Stimulated activated CD8-positive, alpha-beta memory T cell treated with anti-CD3 and anti-CD28 coated beads, Interleukin-2, amount 100 ng/mL, for 1 hour (primary cell): ENCODE results near the gene CKAP5.
"Not testable (repeated sequence)": the region's sequence is repeated elsewhere in the genome, so short reads cannot be mapped to it uniquely, and the experiment has no call there.

Source experiments
- DNase-seq, 2 donors: peaks; one replicate each; pipeline ENCODE4 v3.0.0-alpha.2; 2020; ENCODE audit warnings: low read depth in 2 of 2

CKAP5 gene

GRCh38 chr11:46726206-46726862 lies 119.7 kb downstream of the CKAP5 start:
- DNase-seq: no peak

GRCh38 chr11:46725338-46726205 lies 120.5 kb downstream of the CKAP5 start:
- no peak for DNase-seq

- no peak for DNase-seq
Observed at GRCh38 chr11:46724088-46724487, 122.0 kb downstream of the CKAP5 start.

- no peak for DNase-seq
Observed at GRCh38 chr11:46723359-46723680, 122.8 kb downstream of the CKAP5 start.

- no peak for DNase-seq
Observed at GRCh38 chr11:46722566-46723358, 123.3 kb downstream of the CKAP5 start.

GRCh38 chr11:46721286-46721685 lies 124.8 kb downstream of the CKAP5 start:
- DNase-seq: no peak

GRCh38 chr11:46719543-46720218 lies 126.4 kb downstream of the CKAP5 start:
- DNase-seq: no peak

GRCh38 chr11:46719048-46719542 lies 127.0 kb downstream of the CKAP5 start, which contains the start of gene F2:
TSS of gene F2 (plus strand) at chr11:46719213. CDS start at chr11:46719236, 23 bp downstream.
- no peak for DNase-seq

- no peak for DNase-seq
Observed at GRCh38 chr11:46718155-46719019, 127.7 kb downstream of the CKAP5 start.

- not testable (repeated sequence) for DNase-seq
Observed at GRCh38 chr11:46717825-46718154, 128.3 kb downstream of the CKAP5 start.

- DNase-seq: no peak
Observed at GRCh38 chr11:46712874-46713576, 133.1 kb downstream of the CKAP5 start.

- no peak for DNase-seq
Observed at GRCh38 chr11:46711303-46711702, 134.8 kb downstream of the CKAP5 start.

- DNase-seq: no peak
Observed at GRCh38 chr11:46710821-46711269, 135.2 kb downstream of the CKAP5 start.

GRCh38 chr11:46709351-46709750 lies 136.7 kb downstream of the CKAP5 start:
- not testable (repeated sequence) for DNase-seq

- no peak for DNase-seq
Observed at GRCh38 chr11:46706886-46707285, 139.2 kb downstream of the CKAP5 start.

- DNase-seq: no peak
Observed at GRCh38 chr11:46705070-46705688, 140.9 kb downstream of the CKAP5 start.

GRCh38 chr11:46701078-46701654 lies 144.9 kb downstream of the CKAP5 start:
- DNase-seq: no peak

- peak; percentile 98 to 99 for DNase-seq
Observed at GRCh38 chr11:46700241-46701077, 145.6 kb downstream of the CKAP5 start, which contains the start of the genes ARHGAP1 and ZNF408. TSS of gene ARHGAP1 (minus strand) at chr11:46700619. CDS start at chr11:46696107, 4,512 bp downstream. TSS of gene ZNF408 (plus strand) at chr11:46701031. CDS start at chr11:46701048, 17 bp downstream.
